ENCODE data around the gene DSG3.

- TF ChIP-seq NFRKB (IDR thresholded peaks at IDR 0.05) (no peak), BHLHE40 (IDR thresholded peaks at IDR 0.05; ENCODE audit: borderline replicate concordance) (no peak), ELF4 (IDR thresholded peaks at IDR 0.05) (no peak), CTBP1 (IDR thresholded peaks at IDR 0.05; ENCODE audit: borderline replicate concordance) (no peak), SP1 (IDR thresholded peaks at IDR 0.05) (no peak), HDGF (IDR thresholded peaks at IDR 0.05; ENCODE audit: borderline replicate concordance) (no peak)
These were observed 43.3 kb downstream of the DSG3 start for GRCh38 chr18:31490833-31491232.
